Peyer's patch (tissue), 4 donors: Measurements from ENCODE around the gene MRPL37.

Source experiments
- POLR2A ChIP-seq, 2 donors: fragments of 450-650 bp; IDR thresholded peaks; one replicate each; pipeline ENCODE4 v1.5.1; 2017; ENCODE audit warnings: antibody characterized with exemption in 2 of 2, mild to moderate bottlenecking in 2 of 2, moderate library complexity in 2 of 2
- TF ChIP-seq, protein P1 (sequence below), 6 experiments: fragments of 450-650 bp in 4 of 6; fragments of 200-600 bp in 2 of 6; sonication (generic) in 1 of 6; IDR thresholded peaks; one replicate each; pipeline ENCODE4 v1.5.1; 2017 to 2019; ENCODE audit warnings: antibody characterized with exemption in 6 of 6, mild to moderate bottlenecking in 3 of 6, moderate library complexity in 1 of 6

DNA sequence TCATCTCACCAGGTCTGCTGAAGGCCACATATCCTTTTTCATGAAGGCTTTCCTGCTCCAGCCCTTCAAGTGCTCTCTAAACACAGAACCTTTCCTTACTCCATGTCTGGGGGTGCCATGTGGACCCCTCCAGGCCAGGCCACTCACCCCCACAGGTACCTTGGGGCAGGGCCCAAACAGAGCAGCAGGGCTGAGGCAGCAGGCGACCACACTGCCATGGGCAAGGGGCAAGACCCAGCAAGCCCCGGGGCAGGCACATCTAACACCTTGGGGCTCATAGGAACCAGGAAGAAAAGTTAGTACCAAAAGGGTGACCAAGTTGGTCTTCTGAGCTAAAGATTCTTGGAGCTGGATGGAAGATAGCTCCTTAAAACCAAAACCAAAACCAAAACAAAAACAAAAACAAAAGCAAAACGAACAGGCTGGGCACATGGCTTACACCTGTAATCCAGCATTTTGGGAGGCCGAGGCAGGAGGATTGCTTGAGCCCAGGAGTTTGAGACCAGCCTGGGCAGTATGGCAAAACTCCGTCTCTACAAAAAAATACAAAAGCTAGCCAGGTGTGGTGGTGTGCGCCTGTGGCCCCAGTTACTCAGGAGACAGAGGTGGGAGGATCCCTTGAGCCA, 63.7 kb downstream of the MRPL37 start:
- TF ChIP-seq POLR2A (IDR thresholded peaks at IDR 0.05), result no peak
- TF ChIP-seq, protein P1, sequence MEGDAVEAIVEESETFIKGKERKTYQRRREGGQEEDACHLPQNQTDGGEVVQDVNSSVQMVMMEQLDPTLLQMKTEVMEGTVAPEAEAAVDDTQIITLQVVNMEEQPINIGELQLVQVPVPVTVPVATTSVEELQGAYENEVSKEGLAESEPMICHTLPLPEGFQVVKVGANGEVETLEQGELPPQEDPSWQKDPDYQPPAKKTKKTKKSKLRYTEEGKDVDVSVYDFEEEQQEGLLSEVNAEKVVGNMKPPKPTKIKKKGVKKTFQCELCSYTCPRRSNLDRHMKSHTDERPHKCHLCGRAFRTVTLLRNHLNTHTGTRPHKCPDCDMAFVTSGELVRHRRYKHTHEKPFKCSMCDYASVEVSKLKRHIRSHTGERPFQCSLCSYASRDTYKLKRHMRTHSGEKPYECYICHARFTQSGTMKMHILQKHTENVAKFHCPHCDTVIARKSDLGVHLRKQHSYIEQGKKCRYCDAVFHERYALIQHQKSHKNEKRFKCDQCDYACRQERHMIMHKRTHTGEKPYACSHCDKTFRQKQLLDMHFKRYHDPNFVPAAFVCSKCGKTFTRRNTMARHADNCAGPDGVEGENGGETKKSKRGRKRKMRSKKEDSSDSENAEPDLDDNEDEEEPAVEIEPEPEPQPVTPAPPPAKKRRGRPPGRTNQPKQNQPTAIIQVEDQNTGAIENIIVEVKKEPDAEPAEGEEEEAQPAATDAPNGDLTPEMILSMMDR (IDR thresholded peaks at IDR 0.05), result no peak
